Stimulated activated CD4-positive, alpha-beta T cell treated with anti-CD3 and anti-CD28 coated beads, Interleukin-2, amount 100 ng/mL, for 48 hours (primary cell): ENCODE data around the gene POU2F3.
A peak's percentile ranks its signal among the peaks of the same experiment; 100 is the strongest.

Experiments used
- DNase-seq, 2 donors: peaks; one replicate each; pipeline ENCODE4 v3.0.0-alpha.2; 2020

The POU2F3 gene

GRCh38 chr11:120293038-120293800 is 53.3 kb downstream of the POU2F3 start:
- DNase-seq, result no peak

- DNase-seq, result no peak
Observed at GRCh38 chr11:120294096-120294495, 54.2 kb downstream of the POU2F3 start.

GRCh38 chr11:120295099-120295498 is 55.2 kb downstream of the POU2F3 start:
- DNase-seq, result no peak

- DNase-seq, result no peak
Observed at GRCh38 chr11:120296554-120296953, 56.6 kb downstream of the POU2F3 start.

- DNase-seq, result no peak
Observed at GRCh38 chr11:120298461-120298860, 58.5 kb downstream of the POU2F3 start.

GRCh38 chr11:120302001-120302805 is 62.3 kb downstream of the POU2F3 start:
- no peak for DNase-seq

- peak; percentile 68 to 69 for DNase-seq
Observed at GRCh38 chr11:120303004-120303637, 63.2 kb downstream of the POU2F3 start.

GRCh38 chr11:120304526-120304925 is 64.6 kb downstream of the POU2F3 start:
- no peak for DNase-seq

- DNase-seq, result no peak
Observed at GRCh38 chr11:120305286-120305685, 65.3 kb downstream of the POU2F3 start.

GRCh38 chr11:120306519-120307242 is 66.7 kb downstream of the POU2F3 start:
- DNase-seq, result no peak

- no peak for DNase-seq
Observed at GRCh38 chr11:120307476-120307875, 67.5 kb downstream of the POU2F3 start.

- DNase-seq, result no peak
Observed at GRCh38 chr11:120308081-120308480, 68.1 kb downstream of the POU2F3 start.

GRCh38 chr11:120310870-120311269 is 70.9 kb downstream of the POU2F3 start:
- no peak for DNase-seq

GRCh38 chr11:120314861-120315260 is 74.9 kb downstream of the POU2F3 start:
- DNase-seq, result no peak

GRCh38 chr11:120316880-120317688 is 77.1 kb downstream of the POU2F3 start:
- no peak for DNase-seq

GRCh38 chr11:120317689-120318480 is 77.9 kb downstream of the POU2F3 start:
- no peak for DNase-seq

- no peak for DNase-seq
Observed at GRCh38 chr11:120318906-120319305, 79.0 kb downstream of the POU2F3 start.

GRCh38 chr11:120324932-120325810 is 85.2 kb downstream of the POU2F3 start, which contains the start of gene TLCD5:
Gene TLCD5, plus strand, starts transcription at chr11:120325299. Its CDS starts 2,143 bp downstream, at chr11:120327442.
- peak; percentile 19 to 31 for DNase-seq

- no peak for DNase-seq
Observed at GRCh38 chr11:120326228-120326627, 86.3 kb downstream of the POU2F3 start.

GRCh38 chr11:120326845-120327281 is 86.9 kb downstream of the POU2F3 start:
- DNase-seq, result no peak
